PC-3 (cell line): ENCODE results near the gene CLIC1.

Experiments
- CTCF ChIP-seq: fragments of 300-600 bp; sonication (generic); conservative IDR thresholded peaks from 2 replicates; pipeline ENCODE4 v1.5.1; 2017; ENCODE audit warnings: antibody characterized with exemption, low read depth, mild to moderate bottlenecking, low read length
- EZH2phosphoT487 ChIP-seq: fragments of 300-600 bp; sonication (generic); IDR thresholded peaks from 2 replicates; pipeline ENCODE4 v1.6.1; 2018; ENCODE audit warnings: mild to moderate bottlenecking, antibody characterized with exemption, low read length, borderline replicate concordance

GRCh38 chr6:31691078-31691463 lies 45.3 kb downstream of the CLIC1 start:
- TF ChIP-seq CTCF (no peak), EZH2phosphoT487 (no peak)
